Activated CD4-positive, alpha-beta T cell treated with anti-CD3 and anti-CD28 coated beads for 4 hours (primary cell): ENCODE results near the gene JAGN1.
"Not testable (repeated sequence)": the region's sequence is repeated elsewhere in the genome, so short reads cannot be mapped to it uniquely, and the experiment has no call there.

ENCODE experiments used
- DNase-seq, 2 donors: peaks; one replicate each; pipeline ENCODE4 v3.0.0-alpha.2; 2020

Gene JAGN1

DNA sequence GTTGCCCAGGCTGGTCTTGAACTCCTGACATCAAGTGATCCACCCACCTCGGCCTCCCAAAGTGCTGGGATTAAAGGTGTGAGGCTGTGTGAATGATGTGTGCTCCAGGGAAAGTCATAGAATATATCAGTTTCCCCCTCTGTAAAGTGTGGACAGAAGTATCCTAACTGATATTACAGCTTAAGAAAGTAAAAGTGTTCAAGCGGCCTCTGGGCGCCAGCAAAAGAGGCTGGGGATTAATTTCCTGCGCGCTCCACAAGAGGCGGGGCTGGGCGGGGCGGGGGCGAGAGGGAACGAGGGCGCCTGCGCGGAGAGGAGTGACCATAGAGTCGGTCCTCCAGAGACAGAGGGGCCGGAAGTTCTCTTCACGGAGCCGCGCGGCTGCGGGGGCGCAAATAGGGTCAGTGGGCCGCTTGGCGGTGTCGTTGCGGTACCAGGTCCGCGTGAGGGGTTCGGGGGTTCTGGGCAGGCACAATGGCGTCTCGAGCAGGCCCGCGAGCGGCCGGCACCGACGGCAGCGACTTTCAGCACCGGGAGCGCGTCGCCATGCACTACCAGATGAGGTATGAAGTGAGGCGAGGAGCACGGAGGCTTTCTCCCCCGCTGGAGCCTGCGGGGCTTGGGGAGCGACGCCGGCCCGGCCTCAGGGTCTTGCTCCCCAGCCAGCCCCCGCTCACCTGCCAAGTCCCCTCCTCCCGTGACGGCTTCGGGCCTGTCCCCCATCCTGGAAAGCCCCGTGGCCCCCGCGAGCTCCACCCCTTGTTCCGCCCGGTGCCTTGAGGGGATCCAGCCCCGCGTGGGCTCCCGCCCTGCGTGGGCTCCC, at the start of gene JAGN1:
Gene JAGN1 (plus strand): TSS at position 362 of the 823 bp plus-strand sequence. CDS start 113 bp downstream, at position 475.
- peak; percentile 91 to 95 for DNase-seq

GRCh38 chr3:9841015-9841414, 49.4 kb upstream of the JAGN1 start:
- no peak for DNase-seq

- peak; percentile 93 to 98 for DNase-seq
Observed at GRCh38 chr3:9843715-9844438, 46.5 kb upstream of the JAGN1 start, which contains the start of gene RPUSD3. Gene RPUSD3, minus strand, starts transcription at chr3:9844008. Its CDS starts 18 bp downstream, at chr3:9843990.

GRCh38 chr3:9846231-9846630, 44.2 kb upstream of the JAGN1 start:
- DNase-seq: no peak

- DNase-seq: no peak
Observed at GRCh38 chr3:9846931-9847488, 43.4 kb upstream of the JAGN1 start.

- DNase-seq: not testable (repeated sequence)
Observed at GRCh38 chr3:9847870-9848269, 42.5 kb upstream of the JAGN1 start.

- not testable (repeated sequence) for DNase-seq
Observed at GRCh38 chr3:9848860-9849259, 41.5 kb upstream of the JAGN1 start.

GRCh38 chr3:9851383-9851782, 39.0 kb upstream of the JAGN1 start:
- DNase-seq: not testable (repeated sequence)

- DNase-seq: not testable (repeated sequence)
Observed at GRCh38 chr3:9851926-9852325, 38.5 kb upstream of the JAGN1 start.

GRCh38 chr3:9852528-9852927, 37.9 kb upstream of the JAGN1 start:
- no peak for DNase-seq

GRCh38 chr3:9854291-9854940, 36.0 kb upstream of the JAGN1 start:
- DNase-seq: not testable (repeated sequence)

- no peak for DNase-seq
Observed at GRCh38 chr3:9855594-9855993, 34.8 kb upstream of the JAGN1 start.

GRCh38 chr3:9859530-9860025, 30.8 kb upstream of the JAGN1 start:
- no peak for DNase-seq

DNA sequence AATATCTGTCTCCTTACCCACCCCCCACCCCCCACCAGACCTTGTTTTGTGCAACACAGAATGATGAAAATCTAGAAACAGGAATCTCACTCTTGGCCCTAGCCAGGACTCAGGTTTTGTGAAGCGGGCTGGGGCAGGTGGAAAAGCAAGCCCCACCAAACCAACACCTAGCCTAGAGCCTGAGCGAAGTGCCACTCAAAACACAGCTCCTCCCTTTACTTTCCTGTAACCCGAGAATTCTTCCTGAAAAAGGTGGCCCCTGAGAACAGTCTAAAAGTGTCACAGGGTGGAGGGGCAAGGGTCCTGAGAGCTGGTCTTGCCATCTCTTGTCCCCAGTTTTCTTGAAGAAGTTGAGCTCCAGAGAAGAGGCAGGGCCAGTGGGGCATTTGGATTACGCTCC, 29.2 kb upstream of the JAGN1 start:
- DNase-seq: no peak

DNA sequence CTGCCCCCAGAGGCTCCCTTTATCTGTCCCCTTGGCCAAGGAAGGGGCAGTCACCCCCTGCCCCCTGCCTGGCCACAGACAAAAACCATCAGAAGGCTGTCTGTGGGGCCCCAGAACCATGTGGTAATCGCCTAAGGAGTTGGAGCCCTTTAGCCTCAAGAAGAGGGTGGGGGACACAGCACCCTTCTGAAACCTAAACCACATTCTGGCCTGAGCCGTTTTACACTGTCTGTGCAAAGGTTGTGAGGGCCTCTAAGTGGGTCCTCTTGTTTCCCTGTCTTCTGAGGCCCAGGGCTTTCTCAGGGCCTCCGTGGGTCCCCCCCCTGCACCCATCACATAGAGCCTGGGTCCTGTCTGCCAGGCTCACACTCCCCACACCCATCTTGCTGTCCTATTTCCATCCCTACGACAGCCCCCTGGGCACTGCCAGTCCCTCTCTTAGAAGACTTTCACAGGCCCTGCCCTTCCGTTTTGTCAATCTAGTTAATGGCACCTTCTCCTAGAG, 28.7 kb upstream of the JAGN1 start:
- DNase-seq: no peak

DNA sequence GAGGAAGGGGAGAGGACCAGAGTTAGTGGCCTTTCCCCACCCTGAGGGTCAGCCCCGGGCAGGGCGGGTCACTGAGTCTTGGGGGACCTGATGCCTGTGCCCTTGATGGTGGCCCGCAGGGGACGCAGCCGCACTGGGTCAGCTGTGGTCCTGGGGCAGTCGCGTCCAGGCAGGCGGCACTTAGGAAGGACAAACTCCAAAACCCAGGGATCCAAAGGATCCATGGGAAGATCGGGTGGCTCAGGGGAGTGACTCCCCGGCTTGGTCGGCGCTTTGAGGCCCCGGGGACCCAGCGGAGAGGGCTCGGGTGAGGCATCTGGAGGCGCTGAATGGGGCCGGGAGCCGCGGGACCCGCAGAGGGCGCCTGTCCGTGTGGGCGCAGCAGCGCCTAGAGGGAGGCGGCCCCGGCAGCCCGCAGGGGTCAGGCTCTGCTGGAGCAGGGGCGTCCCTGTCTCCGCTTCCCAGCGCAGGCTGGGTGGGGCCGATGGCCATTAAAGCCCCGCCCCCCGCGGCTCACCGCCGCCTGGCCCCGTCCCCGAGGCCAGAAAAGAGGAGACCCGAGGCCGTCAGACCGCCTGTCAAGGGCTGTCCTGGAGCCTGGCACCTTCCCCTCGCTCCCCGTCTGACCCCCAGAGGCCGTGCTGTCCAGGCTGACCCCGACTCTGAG, 27.9 kb upstream of the JAGN1 start:
- peak; percentile 24 to 32 for DNase-seq

DNA sequence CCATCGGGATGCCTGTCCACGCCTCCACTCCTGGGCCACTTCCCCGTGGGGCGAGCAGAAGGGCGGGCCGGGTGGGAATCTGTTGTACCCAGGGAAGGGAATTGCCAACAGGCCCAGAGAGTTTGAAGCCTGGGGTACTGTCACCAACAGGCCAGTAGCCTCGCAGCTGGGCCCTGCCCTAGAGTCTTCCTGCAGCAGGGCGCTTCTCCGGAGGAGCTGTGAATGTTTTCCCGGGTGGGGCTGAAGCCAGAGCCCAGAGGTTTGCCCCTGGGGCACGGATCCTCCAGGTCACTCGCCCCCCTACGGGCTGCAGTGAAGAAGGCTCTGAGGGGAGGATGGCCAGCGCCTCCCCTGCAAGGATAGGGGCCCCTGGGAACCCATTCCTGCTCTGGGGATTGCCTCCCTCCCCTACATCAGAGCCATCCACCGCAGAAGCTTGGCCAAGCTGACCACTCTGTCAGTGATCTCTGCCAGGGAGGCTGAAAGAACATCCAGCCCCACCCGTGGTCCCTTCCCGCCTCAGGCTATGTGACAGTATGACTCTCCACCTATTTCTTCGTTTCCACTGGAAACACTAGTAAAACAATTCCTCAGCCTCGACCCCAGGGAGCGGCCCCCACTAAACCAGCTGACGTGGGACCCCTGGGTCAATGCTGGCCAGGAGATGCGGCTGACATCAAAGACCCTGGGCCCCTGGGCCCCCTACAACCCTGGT, 27.2 kb upstream of the JAGN1 start:
- no peak for DNase-seq

DNA sequence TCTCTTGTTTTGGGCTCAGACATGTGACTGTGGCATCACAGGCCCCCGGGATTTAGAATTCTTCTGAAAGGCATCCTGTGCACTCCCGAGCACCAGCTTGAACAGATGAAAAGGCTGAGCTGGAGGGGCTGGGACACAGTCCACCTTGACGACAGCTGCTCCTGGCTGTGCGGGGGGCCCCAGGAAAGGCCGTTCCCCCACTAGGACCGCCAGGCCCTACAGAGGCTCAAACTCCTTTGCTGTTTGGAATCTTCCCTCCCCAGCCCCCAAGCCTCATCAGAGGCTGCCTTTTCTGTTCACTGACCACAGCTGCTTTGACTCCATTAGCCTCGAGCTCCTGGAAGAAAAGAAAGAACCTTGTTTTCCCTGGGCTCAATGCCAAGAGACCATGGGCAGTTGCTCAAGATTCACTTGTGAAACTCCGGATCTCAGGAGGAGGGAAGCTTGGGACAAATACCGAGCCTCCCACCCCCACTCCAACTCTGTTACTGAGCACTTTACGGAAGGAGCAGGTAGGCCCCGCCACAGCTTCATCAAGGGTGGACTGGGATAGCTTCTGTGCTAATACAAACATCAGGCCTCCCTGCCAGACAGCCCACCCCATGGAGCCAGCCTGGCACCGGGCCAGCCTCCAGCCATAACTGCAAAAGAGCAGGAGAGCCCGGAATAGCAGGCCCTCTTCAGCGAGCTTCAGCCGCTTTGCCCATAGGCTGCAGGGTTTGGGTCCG, 26.0 kb upstream of the JAGN1 start:
- DNase-seq: no peak

DNA sequence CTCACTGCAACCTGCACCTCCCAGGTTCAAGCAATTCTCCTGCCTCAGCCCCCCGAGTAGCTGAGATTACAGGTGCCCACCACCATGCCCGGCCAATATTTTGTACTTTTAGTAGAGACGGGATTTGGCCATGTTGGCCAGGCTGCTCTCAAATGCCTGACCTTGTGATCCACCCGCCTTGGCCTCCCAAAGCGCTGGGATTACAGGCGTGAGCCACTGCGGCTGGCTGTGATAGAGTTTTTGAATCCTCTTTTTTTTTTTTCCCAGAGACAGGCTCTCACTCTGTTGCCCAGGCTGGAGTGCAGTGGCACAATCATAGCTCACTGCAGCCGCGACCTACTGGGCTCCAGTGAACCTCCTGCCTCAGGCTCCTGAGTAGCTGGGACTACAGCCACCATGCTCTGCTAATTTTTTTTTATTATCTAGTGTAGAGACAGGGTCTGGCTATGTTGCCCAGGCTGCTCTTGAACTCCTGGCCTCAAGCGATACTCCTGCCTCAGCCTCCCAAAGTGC, 25.2 kb upstream of the JAGN1 start:
- DNase-seq: not testable (repeated sequence)

- DNase-seq: no peak
Observed at GRCh38 chr3:9866639-9867038, 23.8 kb upstream of the JAGN1 start.

DNA sequence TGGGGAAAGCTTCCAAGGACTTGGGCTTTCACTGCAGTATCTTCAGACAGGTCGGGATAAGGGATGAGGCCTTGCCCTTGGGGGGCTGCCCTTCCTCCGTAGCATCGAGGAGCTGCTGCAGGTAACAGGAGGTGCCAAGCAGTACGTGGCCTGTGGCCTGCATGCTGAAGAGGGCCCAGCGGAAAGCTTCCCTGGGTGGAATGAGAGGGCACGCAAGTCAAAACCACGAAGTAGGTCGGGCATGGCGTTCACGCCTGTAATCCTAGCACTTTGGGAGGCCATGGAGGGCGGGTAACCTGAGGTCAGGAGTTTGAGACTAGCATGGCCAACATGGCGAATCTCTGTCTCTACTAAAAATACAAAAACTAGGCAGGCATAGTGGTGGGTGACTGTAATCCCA, 23.3 kb upstream of the JAGN1 start:
- DNase-seq: no peak
